ENCODE data around the gene SERHL2.
"Not testable (repeated sequence)": the region's sequence is repeated elsewhere in the genome, so short reads cannot be mapped to it uniquely, and the experiment has no call there.

Gene SERHL2

GRCh38 chr22:42535082-42535731, 18.5 kb upstream of the SERHL2 start:
- not testable (repeated sequence) for DNase-seq (ENCODE audit: low read depth)

- no peak for DNase-seq (ENCODE audit: low read depth)
Measured at GRCh38 chr22:42536166-42536565, 17.6 kb upstream of the SERHL2 start.

DNA sequence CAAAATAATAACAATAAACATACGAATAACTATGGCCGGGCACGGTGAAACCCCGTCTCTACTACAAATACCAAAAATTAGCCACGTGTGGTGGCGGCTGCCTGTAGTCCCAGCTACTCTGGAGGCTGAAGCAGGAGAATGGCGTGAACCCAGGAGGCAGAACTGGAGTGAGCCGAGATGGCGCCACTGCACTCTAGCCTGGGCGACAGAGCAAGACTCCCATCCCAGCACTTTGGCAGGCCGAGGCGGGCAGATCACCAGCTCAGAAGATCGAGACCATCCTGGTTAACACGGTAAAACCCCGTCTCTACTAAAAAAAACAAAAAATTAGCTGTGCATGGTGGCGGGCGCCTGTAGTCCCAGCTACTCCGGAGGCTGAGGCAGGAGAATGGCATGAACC, 17.1 kb upstream of the SERHL2 start:
- not testable (repeated sequence) for DNase-seq (ENCODE audit: low read depth)

DNA sequence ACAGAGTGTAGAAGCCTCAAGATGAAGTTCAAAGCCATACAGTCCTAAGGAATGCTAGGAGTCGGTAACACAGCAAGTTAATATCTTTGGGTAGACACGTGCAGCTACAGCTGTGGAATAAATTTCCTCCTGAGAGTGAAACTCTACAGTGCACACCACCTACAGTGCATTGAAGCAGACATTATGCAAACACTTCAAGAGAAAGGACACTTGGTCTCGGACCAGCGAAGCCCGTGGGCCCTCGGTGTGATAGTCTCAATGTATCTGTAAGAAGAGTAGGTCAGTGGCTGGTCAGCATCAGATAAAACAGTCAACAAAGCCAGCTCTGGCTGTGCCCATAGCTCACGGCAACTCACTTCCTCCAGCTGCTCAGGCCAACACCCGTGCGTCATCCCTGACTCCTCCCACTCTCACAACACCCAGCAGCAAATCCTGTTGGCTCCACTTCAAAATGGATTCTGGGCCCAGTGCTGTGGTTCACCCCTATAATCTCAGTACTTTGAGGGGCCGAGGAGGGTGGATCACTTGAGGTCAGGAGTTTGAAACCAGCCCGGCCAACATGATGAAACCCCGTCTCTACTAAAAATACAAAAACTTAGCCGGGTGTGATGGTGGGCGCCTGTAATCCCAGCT, 16.4 kb upstream of the SERHL2 start:
- DNase-seq (ENCODE audit: low read depth), result not testable (repeated sequence)

GRCh38 chr22:42539236-42539771, 14.5 kb upstream of the SERHL2 start:
- DNase-seq (ENCODE audit: low read depth), result not testable (repeated sequence)

DNA sequence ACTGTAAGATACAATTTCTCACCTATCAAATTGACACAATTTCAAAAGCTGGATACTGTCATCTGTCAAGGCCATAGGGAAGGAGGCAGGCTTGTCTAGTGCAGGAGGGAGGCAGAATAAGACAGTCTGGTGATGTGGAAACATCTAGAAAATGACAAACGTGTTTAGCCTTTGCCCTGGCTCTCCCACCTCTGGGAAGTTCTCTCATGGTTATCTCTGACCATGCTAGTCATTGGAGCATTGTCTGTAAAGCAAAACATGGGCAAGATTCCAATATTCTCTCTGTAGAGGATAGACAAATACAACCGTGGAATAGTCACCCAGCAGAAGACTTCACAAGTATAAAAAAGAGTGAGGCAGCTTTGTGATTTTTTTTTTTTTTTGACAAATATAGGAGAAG, 9.1 kb upstream of the SERHL2 start:
- no peak for DNase-seq (ENCODE audit: low read depth)

GRCh38 chr22:42547562-42547961, 6.2 kb upstream of the SERHL2 start:
- DNase-seq (ENCODE audit: low read depth), result no peak

DNA sequence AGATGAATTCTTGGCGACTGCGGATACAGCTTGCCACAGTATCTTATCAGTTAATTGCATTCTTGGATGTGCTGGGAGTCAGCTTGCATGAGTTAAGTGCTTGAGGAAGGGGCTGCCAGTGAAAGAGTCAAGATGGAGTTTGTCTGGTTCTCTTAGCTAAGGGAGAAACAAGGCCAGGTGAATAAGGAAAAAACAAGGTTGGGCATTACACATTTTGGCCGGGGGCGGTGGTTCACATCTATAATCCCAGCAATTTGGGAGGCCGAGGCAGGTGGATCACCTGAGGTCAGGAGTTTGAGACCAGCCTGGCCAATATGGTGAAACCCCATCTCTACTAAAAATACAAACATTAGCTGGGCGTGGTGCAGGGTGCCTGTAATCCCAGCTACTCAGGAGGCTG, 5.6 kb upstream of the SERHL2 start:
- DNase-seq (ENCODE audit: low read depth), result not testable (repeated sequence)

DNA sequence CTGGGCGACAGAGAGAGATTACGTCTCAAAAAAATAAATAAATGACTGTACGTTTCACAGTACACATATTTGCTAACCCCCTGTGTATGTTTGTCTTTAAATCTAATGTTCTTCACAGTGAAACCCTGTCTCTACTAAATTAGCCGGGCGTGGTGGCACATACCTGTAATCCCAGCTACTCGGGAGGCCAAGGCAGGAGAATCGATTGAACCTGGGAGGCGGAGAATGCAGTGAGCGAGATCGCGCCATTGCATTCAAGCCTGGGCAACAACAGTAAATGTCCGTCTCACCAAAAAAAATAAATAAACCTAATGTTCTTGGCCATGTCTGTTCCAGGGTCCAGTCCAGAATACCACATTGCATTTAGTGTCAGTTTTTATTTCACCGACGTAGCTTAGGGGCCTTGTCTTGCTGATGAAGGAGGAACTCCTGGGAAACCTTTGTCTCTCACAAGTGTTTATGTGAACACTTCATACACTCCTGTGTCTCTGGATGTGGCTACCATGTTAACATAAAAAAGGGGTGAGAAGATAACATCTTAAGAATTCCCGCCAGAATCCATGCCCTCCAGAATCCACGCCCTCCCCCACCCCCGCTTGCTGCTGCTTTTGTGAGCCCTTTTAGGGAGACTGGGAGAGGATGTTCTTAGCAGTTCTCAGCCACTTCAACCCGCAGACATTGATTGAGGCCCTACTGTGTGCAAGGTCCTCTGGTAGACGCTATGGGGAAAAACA, 5.0 kb upstream of the SERHL2 start:
- no peak for DNase-seq (ENCODE audit: low read depth)

- no peak for DNase-seq (ENCODE audit: low read depth)
Measured at GRCh38 chr22:42549331-42550060, 4.3 kb upstream of the SERHL2 start.

GRCh38 chr22:42552294-42552647, 1.5 kb upstream of the SERHL2 start:
- DNase-seq (ENCODE audit: low read depth), result not testable (repeated sequence)

- DNase-seq (ENCODE audit: low read depth), result no peak
Measured at GRCh38 chr22:42560381-42560780, 6.6 kb downstream of the SERHL2 start.

DNA sequence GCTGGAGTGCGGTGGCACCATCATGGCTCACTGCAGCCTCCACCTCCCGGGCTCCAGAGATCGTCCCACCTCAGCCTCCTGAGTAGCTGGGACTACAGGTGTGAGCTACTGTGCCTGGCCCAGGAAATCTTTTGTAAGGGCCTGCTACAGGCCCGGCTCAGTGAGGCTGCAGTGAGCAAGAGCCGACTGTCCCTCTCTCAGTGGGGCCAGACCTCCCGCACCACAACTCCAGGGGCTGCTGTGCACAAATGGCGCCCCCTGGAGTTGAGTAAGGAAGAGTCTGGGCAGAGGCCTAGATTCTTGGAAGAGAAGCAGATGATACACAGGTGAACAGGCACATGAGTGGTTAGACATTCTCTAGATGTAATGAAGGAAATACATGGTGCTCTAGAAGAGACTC, 7.0 kb downstream of the SERHL2 start:
- no peak for DNase-seq (ENCODE audit: low read depth)

DNA sequence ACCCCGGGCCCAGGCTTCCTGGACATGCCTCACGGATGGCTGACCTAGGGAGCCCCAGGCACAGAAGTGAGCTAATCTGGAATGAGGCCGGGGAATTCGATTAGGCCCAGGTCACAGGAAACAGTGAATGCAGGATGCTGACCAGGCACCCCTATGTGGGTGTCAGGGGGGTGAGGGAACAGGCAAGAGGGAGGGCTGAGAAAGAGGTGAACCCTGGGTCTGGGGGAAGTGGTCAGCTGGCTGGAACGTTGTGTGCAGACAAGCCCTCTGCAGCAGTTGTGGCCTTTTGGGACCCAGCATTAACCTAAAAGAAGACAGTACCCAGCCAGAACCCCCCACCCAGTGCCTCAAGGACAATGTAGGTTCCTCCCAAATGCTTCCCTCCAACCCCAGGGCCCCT, 8.1 kb downstream of the SERHL2 start:
- no peak for DNase-seq (ENCODE audit: low read depth)

GRCh38 chr22:42562279-42562678, 8.5 kb downstream of the SERHL2 start:
- no peak for DNase-seq (ENCODE audit: low read depth)

DNA sequence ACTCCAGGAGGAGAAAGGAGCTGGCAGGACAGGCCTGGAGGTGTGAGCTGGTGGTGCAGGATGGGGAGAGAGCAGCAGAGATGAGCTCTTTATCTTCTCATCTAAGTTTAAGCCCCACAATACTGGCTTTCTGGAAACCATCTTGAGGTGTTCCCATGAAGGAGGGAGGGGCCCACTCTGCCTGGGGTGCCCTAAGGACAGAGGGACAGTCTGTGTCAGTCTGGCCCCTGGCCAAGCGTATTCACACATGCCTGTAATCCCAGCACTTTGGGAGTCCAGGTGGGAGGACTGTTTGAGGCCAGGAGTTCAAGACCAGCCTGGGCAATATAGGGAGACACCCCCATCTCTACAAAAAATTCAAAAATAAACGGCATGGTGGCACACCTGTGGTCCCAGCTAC, 8.9 kb downstream of the SERHL2 start:
- no peak for DNase-seq (ENCODE audit: low read depth)

DNA sequence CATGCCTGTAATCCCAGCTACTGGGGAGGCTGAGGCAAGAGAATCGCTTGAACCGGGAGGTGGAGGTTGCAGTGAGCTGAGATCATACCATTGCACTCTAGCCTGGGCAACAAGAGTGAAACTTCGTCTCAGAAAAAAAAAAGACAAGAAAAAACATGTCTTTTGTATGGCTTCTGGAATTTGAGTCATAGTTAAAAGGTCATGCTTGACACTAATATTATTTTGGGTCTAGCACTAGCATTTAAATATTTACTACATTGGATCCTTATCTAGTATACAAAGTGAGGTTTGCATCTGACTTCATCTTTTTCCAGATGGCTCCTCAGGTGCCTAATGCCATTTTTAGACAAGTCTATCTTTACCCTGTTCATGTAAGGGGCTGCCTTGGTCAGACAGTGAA, 10.2 kb downstream of the SERHL2 start:
- not testable (repeated sequence) for DNase-seq (ENCODE audit: low read depth)

DNA sequence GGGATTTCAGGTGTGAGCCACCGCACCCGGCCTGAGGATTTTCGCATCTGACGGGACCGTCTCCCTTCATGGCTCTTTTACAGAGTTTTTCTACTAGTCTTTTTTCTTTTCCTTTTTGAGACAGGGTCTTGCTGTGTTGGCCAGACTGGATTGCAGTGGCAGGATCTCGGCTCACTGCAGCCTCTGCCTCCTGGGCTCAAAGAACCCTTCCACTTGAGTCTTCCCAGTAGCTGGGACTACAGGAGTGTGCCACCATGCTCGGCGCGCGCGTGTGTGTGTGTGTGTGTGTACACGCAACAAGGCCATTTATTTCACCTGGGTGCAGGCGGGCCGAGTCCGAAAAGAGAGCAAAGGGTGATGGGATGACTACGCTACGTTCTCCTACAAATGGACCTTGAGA, 10.9 kb downstream of the SERHL2 start:
- no peak for DNase-seq (ENCODE audit: low read depth)

GRCh38 chr22:42565956-42566355, 12.2 kb downstream of the SERHL2 start:
- DNase-seq (ENCODE audit: low read depth), result no peak

DNA sequence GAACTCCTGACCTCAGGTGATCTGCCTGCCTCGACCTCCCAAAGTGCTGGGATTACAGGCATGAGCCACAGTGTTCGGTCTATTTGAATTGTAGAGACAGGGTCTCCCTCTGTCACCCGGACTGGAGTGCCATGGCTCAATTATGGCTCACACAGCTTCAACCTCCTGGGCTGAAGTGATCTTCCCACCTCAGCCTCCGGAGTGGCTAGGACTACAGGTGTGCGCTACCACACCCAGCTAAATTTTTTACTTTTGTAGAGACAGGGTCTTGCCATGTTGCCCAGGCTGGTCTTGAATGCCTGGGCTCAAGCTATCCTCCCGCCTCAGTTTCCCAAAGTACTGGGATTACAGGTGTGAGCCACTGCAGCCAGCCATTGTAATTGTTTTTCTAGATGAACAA, 14.2 kb downstream of the SERHL2 start:
- not testable (repeated sequence) for DNase-seq (ENCODE audit: low read depth)

DNA sequence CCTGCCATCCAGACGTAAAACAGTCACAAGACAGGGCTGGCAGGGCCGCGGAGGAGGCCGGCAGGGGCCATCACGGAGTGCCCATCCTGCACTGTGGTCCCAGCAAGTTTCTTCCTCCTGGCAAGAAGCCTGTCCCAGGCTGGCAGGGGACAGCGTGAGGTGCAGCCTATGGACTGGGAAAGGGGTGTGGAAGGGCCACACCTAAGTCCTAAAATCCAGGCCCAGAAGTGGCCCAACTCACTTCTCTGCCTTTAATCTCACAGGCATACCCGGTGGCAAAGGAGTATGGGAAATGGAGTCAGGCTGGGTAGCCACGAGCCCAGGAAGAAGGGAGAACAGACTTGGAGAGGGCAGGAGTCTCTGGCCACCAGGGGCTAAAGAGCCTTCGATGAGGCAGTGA, 16.8 kb downstream of the SERHL2 start:
- DNase-seq (ENCODE audit: low read depth), result not testable (repeated sequence)

DNA sequence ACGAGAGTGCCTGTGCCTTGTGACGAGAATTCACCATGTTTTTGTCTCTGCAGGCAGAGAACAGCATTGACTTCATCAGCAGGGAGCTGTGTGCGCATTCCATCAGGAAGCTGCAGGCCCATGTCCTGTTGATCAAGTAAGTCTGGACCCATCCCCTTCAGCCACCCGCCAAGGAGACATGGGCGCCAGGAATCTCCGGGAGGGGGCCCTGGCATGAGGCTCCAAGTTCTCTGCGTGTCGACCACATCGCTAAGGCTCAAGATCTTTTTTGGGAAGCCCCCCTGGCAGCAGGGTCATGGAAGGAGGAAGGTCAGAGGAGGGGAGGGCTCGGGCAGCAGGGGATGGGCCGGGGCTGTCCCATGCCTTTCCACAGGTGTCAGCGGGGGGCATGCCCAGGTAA, 17.3 kb downstream of the SERHL2 start:
- DNase-seq (ENCODE audit: low read depth), result not testable (repeated sequence)
